ENCODE measurements around the gene ATP9A.
A peak's percentile ranks its signal among the peaks of the same experiment; 100 is the strongest.

ATP9A gene

GRCh38 chr20:51627586-51627985 lies 140.6 kb downstream of the ATP9A start:
- in situ Hi-C loops (cut with HindIII; ENCODE audit: low pct_ligation_motif_present, low pct_unique_long_range_greater_than_20kb, low sequenced_read_pairs) = no loop called here
- no peak for DNase-seq

DNA sequence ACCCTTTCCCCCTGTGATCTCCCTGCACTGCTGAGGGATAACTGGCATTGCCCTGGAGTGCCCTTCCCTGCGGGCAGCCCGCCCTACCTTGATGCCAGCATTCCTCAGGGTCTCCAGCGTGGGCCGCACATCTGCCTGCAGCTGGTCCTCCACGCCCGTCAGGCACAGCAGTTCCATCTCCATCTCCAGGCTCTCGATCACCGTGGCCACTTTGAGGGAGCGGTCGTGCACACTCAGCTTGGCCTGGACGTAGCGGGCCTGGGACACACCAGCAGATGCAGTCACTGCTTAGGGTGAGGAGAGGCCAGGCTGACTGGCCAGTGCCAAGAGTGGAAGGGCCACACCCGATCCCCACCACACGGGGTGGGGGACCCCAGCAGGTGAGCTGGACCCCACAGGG lies 143.1 kb downstream of the ATP9A start:
- in situ Hi-C loops (cut with HindIII; ENCODE audit: low pct_ligation_motif_present, low pct_unique_long_range_greater_than_20kb, low sequenced_read_pairs) = no loop called here
- no peak for DNase-seq

GRCh38 chr20:51624157-51624731 lies 143.9 kb downstream of the ATP9A start:
- in situ Hi-C loops (cut with HindIII; ENCODE audit: low pct_ligation_motif_present, low pct_unique_long_range_greater_than_20kb, low sequenced_read_pairs) = no loop called here
- DNase-seq = peak; percentile 51

DNA sequence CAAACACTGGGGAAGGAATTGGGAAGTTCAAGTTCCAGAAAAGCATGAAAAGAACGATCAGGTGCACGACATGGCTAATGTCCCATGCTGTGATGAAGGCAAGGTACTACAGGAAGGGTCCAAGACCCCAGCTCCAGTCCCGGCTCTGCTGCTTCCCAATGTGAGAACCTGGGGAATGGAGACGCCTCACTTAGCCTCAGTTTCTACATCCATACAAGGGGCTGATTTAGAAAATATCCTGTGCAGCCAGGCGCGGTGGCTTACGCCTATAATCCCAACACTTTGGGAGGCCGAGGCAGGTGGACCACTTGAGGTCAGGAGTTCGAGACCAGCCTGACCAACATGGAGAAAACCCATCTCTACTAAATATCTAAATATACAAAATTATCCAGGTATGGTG lies 144.9 kb downstream of the ATP9A start:
- in situ Hi-C loops (cut with HindIII; ENCODE audit: low pct_ligation_motif_present, low pct_unique_long_range_greater_than_20kb, low sequenced_read_pairs) = no loop called here
- no peak for DNase-seq

GRCh38 chr20:51622004-51622874 lies 146.0 kb downstream of the ATP9A start:
- in situ Hi-C loops (cut with HindIII; ENCODE audit: low pct_ligation_motif_present, low pct_unique_long_range_greater_than_20kb, low sequenced_read_pairs) = no loop called here
- DNase-seq = no peak

- in situ Hi-C loops (cut with HindIII; ENCODE audit: low pct_ligation_motif_present, low pct_unique_long_range_greater_than_20kb, low sequenced_read_pairs) = no loop called here
- DNase-seq = no peak
Observed at GRCh38 chr20:51620432-51620831, 147.8 kb downstream of the ATP9A start.

DNA sequence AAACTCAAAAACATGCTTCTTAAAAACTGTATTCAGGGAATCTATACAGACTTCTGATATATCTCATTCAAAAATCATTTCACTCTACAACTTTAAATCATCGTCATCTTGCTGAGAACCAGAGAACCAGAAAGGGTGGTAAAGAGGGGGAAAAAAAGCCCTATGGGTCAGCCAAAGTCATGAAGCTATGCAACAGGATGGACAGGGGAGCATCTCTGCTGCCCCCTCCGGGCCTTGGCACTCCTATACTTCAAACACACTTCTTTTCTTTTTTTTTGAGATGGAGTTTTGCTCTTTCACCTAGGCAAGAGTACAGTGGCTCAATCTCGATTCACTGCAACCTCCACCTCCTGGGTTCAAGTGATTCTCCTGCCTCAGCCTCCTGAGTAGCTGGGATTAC lies 152.1 kb downstream of the ATP9A start:
- peak; percentile 4 for DNase-seq
- in situ Hi-C loops (cut with HindIII; ENCODE audit: low pct_ligation_motif_present, low pct_unique_long_range_greater_than_20kb, low sequenced_read_pairs) = no loop called here

- DNase-seq = no peak
- in situ Hi-C loops (cut with HindIII; ENCODE audit: low pct_ligation_motif_present, low pct_unique_long_range_greater_than_20kb, low sequenced_read_pairs) = no loop called here
Observed at GRCh38 chr20:51614687-51615086, 153.5 kb downstream of the ATP9A start.

GRCh38 chr20:51613580-51613979 lies 154.6 kb downstream of the ATP9A start:
- DNase-seq = no peak
- in situ Hi-C loops (cut with HindIII; ENCODE audit: low pct_ligation_motif_present, low pct_unique_long_range_greater_than_20kb, low sequenced_read_pairs) = no loop called here

DNA sequence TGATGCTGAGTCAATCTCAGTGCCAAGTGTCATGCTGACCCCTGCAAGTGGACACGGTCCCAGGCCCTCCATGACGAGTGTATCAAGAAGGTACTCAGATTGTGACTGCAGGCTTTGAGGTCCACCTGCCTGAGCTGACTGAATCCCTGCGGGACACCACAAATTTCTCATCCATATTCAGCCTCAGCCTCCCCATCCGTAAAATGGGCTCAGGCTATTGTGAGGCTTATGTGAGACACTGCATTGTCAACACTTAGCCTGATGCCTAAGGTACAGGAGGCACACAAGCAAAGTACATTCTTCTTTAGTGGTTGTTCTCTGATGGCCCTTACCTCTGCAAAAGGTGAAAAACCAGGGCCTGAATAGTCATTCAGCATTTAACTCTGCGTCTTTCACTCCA lies 155.3 kb downstream of the ATP9A start:
- in situ Hi-C loops (cut with HindIII; ENCODE audit: low pct_ligation_motif_present, low pct_unique_long_range_greater_than_20kb, low sequenced_read_pairs) = no loop called here
- no peak for DNase-seq

- in situ Hi-C loops (cut with HindIII; ENCODE audit: low pct_ligation_motif_present, low pct_unique_long_range_greater_than_20kb, low sequenced_read_pairs) = no loop called here
- no peak for DNase-seq
Observed at GRCh38 chr20:51611625-51611890, 156.6 kb downstream of the ATP9A start.

DNA sequence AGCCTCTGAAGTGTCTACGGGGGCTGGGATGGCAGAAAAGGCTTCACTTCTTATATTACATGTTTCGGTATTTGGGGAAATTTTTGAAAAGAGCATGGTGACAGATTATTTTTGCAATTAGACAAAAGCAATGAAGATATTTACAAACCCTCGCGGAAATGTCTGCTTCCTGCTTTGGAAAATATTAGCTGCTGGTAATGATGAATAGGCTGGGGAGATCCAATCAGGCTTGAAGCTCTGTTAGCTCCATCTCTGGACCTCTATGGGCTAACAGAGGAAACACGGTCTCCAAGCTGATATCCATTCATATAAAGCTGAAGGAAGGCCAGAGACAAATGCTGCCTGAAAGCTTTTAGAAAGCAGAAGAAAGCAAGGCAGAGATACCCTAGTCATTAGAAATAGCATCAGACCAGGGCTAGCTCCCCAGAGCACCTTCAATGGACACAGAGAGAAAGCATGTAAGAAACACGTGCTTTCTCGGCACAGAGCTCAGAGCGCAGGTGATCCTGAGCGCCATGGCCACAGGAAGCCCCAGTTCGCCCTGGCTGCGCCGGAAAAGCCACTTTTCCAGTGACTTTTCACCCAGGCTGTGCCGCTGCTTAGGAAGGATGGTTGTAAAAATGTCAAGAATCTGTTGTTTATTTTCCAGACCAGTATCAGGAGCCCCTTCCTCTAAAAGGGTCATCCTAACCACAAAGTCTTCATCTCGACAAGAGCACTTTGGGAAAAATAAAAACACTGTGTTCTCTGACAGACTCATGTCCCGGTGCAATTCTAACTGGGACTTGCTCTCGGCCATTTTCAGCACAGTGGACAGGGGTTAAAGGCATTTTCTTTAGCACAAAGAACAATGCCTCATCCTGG lies 157.2 kb downstream of the ATP9A start:
- in situ Hi-C loops (cut with HindIII; ENCODE audit: low pct_ligation_motif_present, low pct_unique_long_range_greater_than_20kb, low sequenced_read_pairs) = no loop called here
- DNase-seq = no peak

GRCh38 chr20:51610111-51610510 lies 158.1 kb downstream of the ATP9A start:
- in situ Hi-C loops (cut with HindIII; ENCODE audit: low pct_ligation_motif_present, low pct_unique_long_range_greater_than_20kb, low sequenced_read_pairs) = no loop called here
- DNase-seq = no peak

DNA sequence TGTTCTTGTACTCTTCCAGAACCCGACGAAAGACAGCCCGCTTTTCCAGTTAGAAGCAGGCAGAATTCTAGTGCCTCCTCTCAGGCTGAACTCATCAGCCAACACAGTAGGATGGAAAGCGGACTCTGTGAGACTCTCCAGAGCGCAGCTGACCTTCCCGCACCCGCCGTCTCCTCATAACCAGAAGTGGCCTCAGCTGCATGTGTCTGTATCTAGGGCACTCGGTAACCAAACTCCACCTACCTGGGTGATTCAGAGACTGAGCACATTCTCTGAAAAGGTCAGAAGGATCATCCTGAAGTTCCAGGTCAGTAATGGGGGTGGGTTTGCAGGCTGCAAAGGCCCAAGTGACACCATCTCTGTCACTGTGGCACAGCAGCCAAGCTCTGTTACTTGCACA lies 158.9 kb downstream of the ATP9A start:
- DNase-seq = no peak
- in situ Hi-C loops (cut with HindIII; ENCODE audit: low pct_ligation_motif_present, low pct_unique_long_range_greater_than_20kb, low sequenced_read_pairs) = no loop called here

DNA sequence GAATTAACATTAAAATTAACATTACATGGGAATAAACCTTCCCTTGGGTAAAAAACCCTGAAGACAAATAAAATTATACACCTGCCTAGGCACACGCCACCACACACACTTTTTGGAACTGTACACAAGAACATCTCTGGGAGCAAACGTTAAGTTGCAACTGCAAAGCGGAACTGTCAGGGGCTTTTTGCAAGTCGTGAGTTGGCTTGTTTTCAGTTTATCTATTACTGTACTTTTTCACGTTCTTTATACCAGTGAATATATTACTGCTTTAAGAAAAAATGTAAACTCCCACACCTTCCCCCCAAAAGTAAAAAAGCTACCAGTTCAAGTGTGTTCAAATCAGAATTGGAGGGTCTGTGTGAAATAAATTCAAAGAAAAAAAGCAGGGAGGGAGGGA lies 160.1 kb downstream of the ATP9A start:
- in situ Hi-C loops (cut with HindIII; ENCODE audit: low pct_ligation_motif_present, low pct_unique_long_range_greater_than_20kb, low sequenced_read_pairs) = no loop called here
- DNase-seq = no peak

- no peak for DNase-seq
- in situ Hi-C loops (cut with HindIII; ENCODE audit: low pct_ligation_motif_present, low pct_unique_long_range_greater_than_20kb, low sequenced_read_pairs) = no loop called here
Observed at GRCh38 chr20:51607170-51607569, 161.0 kb downstream of the ATP9A start.

- no peak for DNase-seq
- in situ Hi-C loops (cut with HindIII; ENCODE audit: low pct_ligation_motif_present, low pct_unique_long_range_greater_than_20kb, low sequenced_read_pairs) = no loop called here
Observed at GRCh38 chr20:51604851-51605250, 163.3 kb downstream of the ATP9A start.

DNA sequence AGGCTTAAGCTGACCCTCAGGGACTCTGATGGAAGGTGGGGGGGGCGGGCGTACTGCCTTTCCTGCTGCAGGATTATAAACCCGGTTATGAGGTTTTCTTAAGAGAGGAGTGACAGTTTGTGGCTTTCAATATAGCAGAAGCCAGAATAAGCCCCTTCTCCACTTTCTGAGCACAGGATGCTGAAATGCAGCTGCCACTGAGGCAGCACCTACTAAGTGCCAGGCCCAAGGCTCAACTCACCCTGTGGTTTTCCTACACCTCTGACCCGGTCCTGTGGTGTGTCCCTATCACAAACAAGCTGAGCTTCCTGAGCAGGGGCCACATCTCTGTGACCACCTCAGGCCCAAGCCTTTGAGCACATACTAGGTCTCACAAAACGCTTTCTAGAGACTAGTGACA lies 166.1 kb downstream of the ATP9A start:
- DNase-seq = no peak
- in situ Hi-C loops (cut with HindIII; ENCODE audit: low pct_ligation_motif_present, low pct_unique_long_range_greater_than_20kb, low sequenced_read_pairs) = no loop called here

DNA sequence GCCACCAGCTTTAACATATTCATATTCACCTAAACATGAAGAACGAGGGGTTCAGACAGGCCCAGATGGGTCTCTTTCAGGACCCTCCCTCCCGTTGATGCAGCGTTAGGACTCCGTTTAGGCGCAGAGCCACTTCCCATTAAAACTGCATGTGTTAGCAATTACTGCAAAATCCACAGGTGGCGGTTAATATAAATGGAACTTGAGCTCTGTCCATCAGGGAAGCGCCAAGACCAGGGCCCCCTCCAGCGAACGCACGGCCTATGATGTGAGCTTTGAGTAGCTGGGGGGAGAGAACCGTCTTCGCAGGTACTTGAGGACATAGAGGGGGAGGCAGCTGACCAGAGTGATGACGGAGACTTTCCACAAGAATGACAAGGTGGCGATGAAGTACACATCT lies 167.2 kb downstream of the ATP9A start:
- in situ Hi-C loops (cut with HindIII; ENCODE audit: low pct_ligation_motif_present, low pct_unique_long_range_greater_than_20kb, low sequenced_read_pairs) = no loop called here
- no peak for DNase-seq

GRCh38 chr20:51600016-51600420 lies 168.2 kb downstream of the ATP9A start:
- in situ Hi-C loops (cut with HindIII; ENCODE audit: low pct_ligation_motif_present, low pct_unique_long_range_greater_than_20kb, low sequenced_read_pairs) = no loop called here

More at GRCh38 chr20:51600016-51600420, 168.2 kb downstream of the ATP9A start:
- DNase-seq = no peak

Measured in ACHN (cell line).